Tongue (tissue), 2 donors: ENCODE data around the gene COQ2. TPM values are rescaled to one million over a fixed set of nuclear protein-coding genes. Genes with fewer than 3 reads are reported as not detected.
"Not testable (repeated sequence)": the region's sequence is repeated elsewhere in the genome, so short reads cannot be mapped to it uniquely, and the experiment has no call there.

Source experiments
- DNase-seq: peaks from one replicate; pipeline ENCODE4 v3.0.0-alpha.2; 2015
- total RNA-seq: library from RNA; depleted of rRNA; stranded (reverse); fragments of >200 nt; gene quantifications from one replicate; pipeline ENCODE4 v1.2.3, GENCODE V29; 2014

COQ2 gene
- total RNA-seq, 1 donor from 2014 or later: 16.7 TPM

GRCh38 chr4:83283181-83283580 lies 1.4 kb downstream of the COQ2 start:
- no peak for DNase-seq

DNA sequence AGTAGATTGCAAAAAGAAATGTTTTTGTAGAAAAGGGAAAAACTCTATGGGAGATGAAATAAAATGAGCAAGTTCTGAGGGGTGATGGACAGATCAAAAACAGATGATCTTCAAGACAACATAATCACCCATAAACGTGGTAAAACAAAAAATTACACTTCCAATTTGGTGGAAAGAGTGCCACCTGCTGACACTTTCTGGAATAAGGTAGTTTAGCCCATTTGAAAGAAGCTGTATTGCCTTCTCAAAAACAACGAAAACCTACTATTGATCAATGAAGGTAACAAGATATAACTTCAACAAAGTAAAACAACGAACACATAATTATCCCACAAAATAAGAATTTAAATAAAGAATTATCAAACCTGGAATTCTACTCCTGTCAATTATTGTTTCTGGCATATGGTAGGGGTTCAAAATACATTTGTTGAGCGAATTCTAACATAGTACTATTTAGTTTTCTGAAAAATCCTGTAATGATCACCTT lies 2.5 kb downstream of the COQ2 start:
- peak; percentile 78 for DNase-seq

DNA sequence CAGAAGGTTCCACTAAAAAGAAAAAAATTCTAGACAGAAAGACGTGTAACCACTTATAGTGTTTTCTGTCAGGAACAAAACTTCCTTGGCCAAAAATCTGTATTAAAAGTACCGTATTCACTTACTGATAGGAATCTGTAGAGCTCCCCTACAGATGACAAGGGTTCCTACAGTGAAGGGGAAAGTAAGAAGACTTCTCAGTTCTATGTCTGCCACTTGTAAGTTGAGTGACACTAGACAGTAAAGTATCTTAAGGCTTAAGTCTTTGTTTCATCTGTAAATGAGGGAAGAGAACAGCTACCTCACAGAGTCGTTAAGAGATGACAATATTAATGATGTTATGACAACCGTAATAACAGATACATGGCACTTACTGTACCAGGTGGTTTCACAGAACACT lies 3.3 kb downstream of the COQ2 start:
- DNase-seq: no peak

GRCh38 chr4:83276299-83277040 lies 8.1 kb downstream of the COQ2 start:
- DNase-seq: no peak

DNA sequence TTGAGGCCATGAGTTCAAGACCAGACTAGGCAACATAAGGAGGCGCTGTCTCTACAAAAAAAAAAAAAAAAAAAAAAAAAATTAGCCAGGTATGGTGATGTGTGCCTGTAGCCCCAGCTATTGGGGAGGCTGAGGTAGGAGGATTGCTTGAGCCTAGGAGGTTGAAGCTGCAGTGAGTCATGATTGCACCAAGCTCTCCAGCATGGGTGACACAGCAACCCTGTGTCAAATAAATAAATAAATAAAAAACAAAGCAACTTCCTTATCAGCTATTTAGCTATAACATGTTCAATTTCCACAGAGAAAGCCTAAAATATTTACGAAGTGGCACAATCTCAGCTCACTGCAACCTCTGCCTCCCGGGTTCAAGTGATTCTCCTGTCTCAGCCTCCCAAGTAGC lies 10.7 kb downstream of the COQ2 start:
- DNase-seq: not testable (repeated sequence)

DNA sequence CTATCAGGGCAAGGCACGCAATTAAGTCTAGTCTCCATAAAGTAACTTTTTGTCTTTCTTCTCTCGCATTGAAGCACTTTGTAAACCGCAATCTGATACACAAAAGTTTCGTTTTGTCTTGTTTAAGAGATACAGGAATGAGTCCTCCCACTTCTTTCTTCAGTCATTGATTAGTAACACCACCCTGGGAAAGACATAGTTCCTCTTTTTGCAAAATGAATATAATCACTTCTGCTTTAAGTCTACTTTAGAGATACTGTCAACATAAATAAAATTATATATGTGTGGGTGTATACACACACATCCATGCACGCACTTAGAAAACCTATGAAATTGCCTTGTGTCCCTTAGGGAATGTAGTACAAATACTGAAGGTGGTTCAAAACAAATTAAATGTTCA lies 11.7 kb downstream of the COQ2 start:
- no peak for DNase-seq

GRCh38 chr4:83269256-83269655 lies 15.3 kb downstream of the COQ2 start:
- no peak for DNase-seq

DNA sequence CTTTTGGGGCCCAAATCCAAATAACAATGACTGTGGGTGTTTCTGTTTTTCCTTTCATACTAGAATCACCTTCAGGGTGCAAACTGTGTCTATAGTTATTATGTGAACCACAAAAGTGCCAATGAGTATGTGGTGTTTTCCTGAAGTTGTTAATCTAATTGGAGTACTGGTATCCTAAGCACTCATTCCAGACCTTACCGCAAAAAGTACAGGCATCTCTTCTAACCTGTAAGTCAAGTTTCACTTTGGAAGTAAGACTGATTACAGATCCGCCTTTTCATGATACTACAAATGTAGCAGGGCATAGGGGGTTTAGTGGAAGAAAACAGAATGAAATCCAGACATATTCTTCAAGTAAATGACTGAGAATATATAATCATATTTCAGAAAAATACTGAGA lies 16.1 kb downstream of the COQ2 start:
- no peak for DNase-seq

GRCh38 chr4:83267830-83268475 lies 16.6 kb downstream of the COQ2 start:
- DNase-seq: no peak

- DNase-seq: no peak
These were observed 17.3 kb downstream of the COQ2 start for GRCh38 chr4:83267121-83267829.

DNA sequence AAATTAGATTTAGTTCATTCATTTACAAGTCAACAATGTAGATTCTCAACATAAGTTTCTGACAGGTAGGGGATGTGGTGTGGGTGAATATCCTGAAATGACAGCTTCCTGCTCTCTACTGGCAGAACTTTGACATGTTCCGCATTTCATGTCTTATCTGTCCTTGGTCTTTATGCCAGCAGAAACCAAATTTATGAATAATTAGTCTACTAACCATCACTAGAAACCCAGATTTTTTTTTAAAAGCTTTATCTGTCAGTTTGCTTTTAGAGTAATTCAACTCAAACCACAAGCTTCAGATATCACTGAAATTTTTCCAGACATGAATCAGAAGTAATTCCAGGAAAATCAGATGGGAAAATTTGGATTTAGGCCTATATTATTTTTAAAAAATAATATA lies 17.9 kb downstream of the COQ2 start:
- no peak for DNase-seq

- no peak for DNase-seq
These were observed 21.5 kb downstream of the COQ2 start for GRCh38 chr4:83263106-83263505.

- no peak for DNase-seq
These were observed 21.9 kb downstream of the COQ2 start for GRCh38 chr4:83262682-83263081.

DNA sequence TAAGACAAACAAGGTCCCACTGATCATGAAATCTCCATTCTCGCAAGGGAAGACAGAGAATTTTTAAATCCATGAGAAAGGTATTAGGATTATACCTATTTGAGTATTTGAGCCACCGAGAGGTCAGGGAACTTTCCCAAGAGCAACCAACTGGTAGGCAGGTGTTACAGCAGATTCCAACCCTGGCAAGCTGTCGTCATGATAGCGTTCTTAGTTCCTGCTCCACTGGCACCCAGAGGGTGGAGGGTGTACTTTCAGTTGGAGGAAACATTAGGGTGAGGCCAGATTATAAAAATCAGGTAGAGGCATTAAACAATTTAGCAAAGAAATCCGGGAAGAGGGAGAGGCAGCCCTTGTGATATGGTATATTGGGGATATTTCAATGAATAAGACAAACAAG lies 23.3 kb downstream of the COQ2 start:
- DNase-seq: no peak

DNA sequence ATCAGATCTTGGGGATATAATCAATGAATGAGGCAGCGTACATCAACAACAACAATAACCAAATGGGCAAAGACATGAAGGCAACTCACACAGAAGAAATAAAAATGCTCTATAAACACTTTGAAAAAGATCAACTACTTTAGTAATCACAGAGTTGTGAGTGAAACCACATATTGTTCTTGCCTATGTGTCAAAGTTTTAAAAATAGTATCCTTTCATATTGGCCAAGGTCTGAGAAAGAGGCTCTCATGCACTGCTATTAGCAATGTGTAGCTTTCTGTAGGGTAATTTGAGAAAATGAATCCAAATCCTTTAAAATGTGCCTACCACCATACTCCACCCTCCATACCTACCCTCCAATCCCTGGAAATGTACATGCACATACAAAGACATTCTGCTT lies 25.0 kb downstream of the COQ2 start:
- no peak for DNase-seq

DNA sequence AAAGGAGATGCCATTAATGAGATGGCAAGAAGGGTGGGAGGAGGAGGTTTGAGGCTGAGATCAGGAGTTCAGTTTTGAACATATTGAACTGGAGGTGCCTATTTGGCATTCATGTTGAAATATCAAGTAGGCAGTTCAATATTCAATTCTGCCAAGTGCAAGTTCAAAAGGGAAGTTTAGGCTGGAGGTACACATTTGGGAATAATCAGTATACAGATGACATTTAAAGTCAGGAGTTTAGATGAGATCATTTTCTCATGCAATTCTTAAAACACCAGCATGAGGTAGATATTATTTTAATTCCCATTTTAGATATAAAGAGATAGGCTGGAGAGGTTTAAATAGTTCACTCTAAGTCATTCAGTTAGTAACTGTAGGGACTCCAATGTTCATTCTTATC lies 26.1 kb downstream of the COQ2 start:
- no peak for DNase-seq

DNA sequence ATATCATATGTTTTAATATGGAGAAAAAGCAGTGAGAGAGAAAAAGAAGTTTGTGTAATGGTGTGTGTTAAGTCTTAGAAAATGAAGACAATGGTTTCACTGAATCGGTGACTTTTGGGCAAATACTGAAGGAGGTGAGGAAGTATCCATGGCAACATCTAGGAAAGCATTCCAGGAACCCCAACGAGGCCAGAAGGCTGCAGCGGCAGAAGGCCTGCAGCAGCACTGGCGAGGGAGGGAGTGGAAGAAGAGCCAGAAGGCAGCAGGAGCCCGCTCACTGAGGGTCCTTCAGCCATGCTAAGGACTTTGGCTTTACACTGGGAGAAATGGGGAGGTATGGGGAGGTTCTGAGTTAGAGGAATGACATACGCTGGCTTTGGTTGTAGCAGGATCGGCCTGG lies 26.8 kb downstream of the COQ2 start:
- DNase-seq: no peak

- peak; percentile 27 for DNase-seq
These were observed 29.0 kb downstream of the COQ2 start for GRCh38 chr4:83255584-83255983.

DNA sequence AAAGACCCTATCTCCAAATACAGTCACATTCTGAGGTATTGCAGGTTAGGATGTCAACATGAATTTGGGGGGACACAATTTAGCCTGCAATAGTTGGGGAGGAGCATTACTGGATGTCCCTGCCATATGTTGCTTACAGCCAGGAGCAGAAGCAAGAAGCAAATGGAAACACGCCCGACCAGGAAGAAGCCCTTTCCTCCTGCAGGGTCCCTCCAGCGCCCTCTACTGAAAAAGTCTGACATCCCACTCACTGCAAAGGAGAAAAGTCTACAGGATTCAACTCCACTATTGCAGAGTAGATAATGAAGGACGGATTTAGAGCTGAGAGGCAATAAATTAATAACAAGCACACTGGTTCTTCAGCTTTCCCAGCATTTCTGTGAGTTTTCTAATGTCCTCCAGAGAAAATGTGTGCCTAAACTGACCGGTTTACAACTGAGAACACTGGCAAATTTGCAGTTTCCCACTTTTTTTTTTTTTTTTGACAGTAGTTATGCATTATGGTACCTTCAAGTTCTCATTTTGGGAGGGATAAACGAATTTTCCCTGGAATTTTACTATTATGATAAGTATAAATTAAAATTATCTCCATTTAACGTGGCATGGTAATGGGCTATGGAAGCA lies 31.7 kb downstream of the COQ2 start:
- DNase-seq: peak; percentile 64

GRCh38 chr4:83251447-83251830 lies 33.2 kb downstream of the COQ2 start:
- DNase-seq: no peak

DNA sequence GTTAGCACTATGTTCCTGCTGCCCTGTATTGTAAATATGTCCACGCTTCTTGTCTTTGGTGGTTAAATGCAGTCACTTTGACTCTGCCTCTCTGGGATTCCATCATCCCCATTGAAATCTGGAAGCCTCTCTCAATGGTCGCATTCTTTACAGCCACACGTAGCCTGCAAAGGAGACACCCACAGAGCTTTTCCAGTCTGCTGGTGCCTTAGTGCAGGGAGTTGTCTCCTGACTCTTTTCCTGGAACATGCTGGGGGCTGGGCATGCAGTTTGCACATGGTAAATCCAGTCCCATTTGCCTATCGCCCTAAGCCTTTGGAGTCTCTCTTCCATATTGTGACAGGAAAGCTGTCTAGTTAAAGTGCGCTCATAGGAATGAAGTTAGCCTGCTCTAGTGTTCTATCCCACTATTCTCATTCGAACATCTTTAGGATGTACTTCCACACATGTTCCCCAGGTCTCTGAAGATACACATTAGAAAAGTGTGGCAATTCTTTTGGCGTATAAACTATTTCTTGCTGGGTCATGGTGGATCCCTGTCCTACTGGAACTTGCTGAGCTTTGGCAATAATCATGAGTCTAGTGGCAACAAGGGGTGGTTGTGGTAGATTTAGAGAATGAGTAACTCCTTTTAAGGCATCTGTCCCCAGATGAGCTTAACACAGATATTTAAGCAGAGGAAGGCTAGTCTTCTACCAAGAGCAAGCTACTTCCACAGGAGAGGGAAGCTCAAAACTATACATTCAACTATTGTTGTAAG lies 33.7 kb downstream of the COQ2 start:
- DNase-seq: no peak

- no peak for DNase-seq
These were observed 36.1 kb downstream of the COQ2 start for GRCh38 chr4:83248486-83248885.
